H9 (cell line): Measurements from ENCODE around the gene CD180. TPM values are rescaled to one million over a fixed set of nuclear protein-coding genes. Genes with fewer than 3 reads are reported as not detected.
A peak's percentile ranks its signal among the peaks of the same experiment; 100 is the strongest.

Source experiments
- DNase-seq: peaks from one replicate; pipeline ENCODE4 v3.0.0-alpha.2; 2017
- H2AFZ ChIP-seq: one replicate; pipeline ENCODE4 v1.6.1; 2013; ENCODE audit warnings: mild to moderate bottlenecking, low read length, control low read depth, moderate library complexity
- H2AK5ac ChIP-seq: 2 replicates; pipeline ENCODE4 v1.6.1; 2013; ENCODE audit warnings: low read length, control low read depth, mixed read lengths; ENCODE audit not compliant: insufficient read length
- H2BK120ac ChIP-seq: one replicate; pipeline ENCODE4 v1.6.1; 2013; ENCODE audit warnings: low read depth, mild to moderate bottlenecking, low read length, control low read depth, inconsistent platforms; ENCODE audit not compliant: poor library complexity, severe bottlenecking
- H2BK12ac ChIP-seq: 2 replicates; pipeline ENCODE4 v1.6.1; 2013; ENCODE audit warnings: low read length, control low read depth, mixed read lengths, low read depth; ENCODE audit not compliant: insufficient read length
- H2BK15ac ChIP-seq: 2 replicates; pipeline ENCODE4 v1.6.1; 2013; ENCODE audit warnings: low read depth, low read length, control low read depth
- H2BK20ac ChIP-seq: one replicate; pipeline ENCODE4 v1.6.1; 2013; ENCODE audit warnings: low read depth, mild to moderate bottlenecking, low read length, control low read depth, inconsistent platforms; ENCODE audit not compliant: poor library complexity, severe bottlenecking
- H2BK5ac ChIP-seq: 2 replicates; pipeline ENCODE4 v1.6.1; 2013; ENCODE audit warnings: low read length, control low read depth, mixed read lengths; ENCODE audit not compliant: insufficient read length
- H3K14ac ChIP-seq: 2 replicates; pipeline ENCODE4 v1.6.1; 2013; ENCODE audit warnings: low read length, control low read depth; ENCODE audit not compliant: insufficient read depth
- H3K18ac ChIP-seq: 2 replicates; pipeline ENCODE4 v1.6.1; 2013; ENCODE audit warnings: low read depth, mild to moderate bottlenecking, mixed read lengths, low read length, control low read depth; ENCODE audit not compliant: insufficient read length
- H3K23ac ChIP-seq: 2 replicates; pipeline ENCODE4 v1.6.1; 2013; ENCODE audit warnings: low read length, control low read depth, mixed read lengths, low read depth; ENCODE audit not compliant: insufficient read length
- H3K23me2 ChIP-seq: 2 replicates; pipeline ENCODE4 v1.6.1; 2013; ENCODE audit warnings: low read depth, mild to moderate bottlenecking, mixed read lengths, low read length, control low read depth; ENCODE audit not compliant: insufficient read length, poor library complexity, severe bottlenecking
- H3K27ac ChIP-seq: 2 replicates; pipeline ENCODE4 v1.5.1; 2013; ENCODE audit warnings: low read length, control low read depth, mixed read lengths, low read depth; ENCODE audit not compliant: insufficient read length
- H3K27me3 ChIP-seq: 2 replicates; pipeline ENCODE4 v1.6.1; 2013; ENCODE audit warnings: low read length, control low read depth, inconsistent platforms; ENCODE audit not compliant: insufficient read depth
- H3K4ac ChIP-seq: 2 replicates; pipeline ENCODE4 v1.6.1; 2013; ENCODE audit warnings: low read depth, mild to moderate bottlenecking, control low read depth, inconsistent platforms, low read length, moderate library complexity
- H3K4me1 ChIP-seq: 2 replicates; pipeline ENCODE4 v1.6.1; 2013; ENCODE audit warnings: low read length, control low read depth, inconsistent platforms; ENCODE audit not compliant: insufficient read depth
- H3K4me2 ChIP-seq: 2 replicates; pipeline ENCODE4 v1.6.1; 2013; ENCODE audit warnings: low read length, control low read depth, mixed read lengths; ENCODE audit not compliant: insufficient read length, insufficient read depth
- H3K56ac ChIP-seq: 2 replicates; pipeline ENCODE4 v1.6.1; 2013; ENCODE audit warnings: low read depth, mild to moderate bottlenecking, mixed read lengths, low read length, control low read depth; ENCODE audit not compliant: insufficient read length
- H3K79me1 ChIP-seq: 2 replicates; pipeline ENCODE4 v1.6.1; 2013; ENCODE audit warnings: low read depth, mild to moderate bottlenecking, moderate library complexity, low read length, control low read depth, inconsistent platforms; ENCODE audit not compliant: insufficient read depth, poor library complexity, severe bottlenecking
- H3K79me2 ChIP-seq: 2 replicates; pipeline ENCODE4 v1.6.1; 2013; ENCODE audit warnings: low read length, control low read depth, inconsistent platforms; ENCODE audit not compliant: insufficient read depth
- H3K9ac ChIP-seq: 2 replicates; pipeline ENCODE4 v1.6.1; 2013; ENCODE audit warnings: low read length, control low read depth, mixed read lengths; ENCODE audit not compliant: insufficient read length; ENCODE audit errors: extremely low read depth
- H3K9me3 ChIP-seq: one replicate; pipeline ENCODE4 v1.6.1; 2013; ENCODE audit warnings: low read depth, low read length, inconsistent platforms; ENCODE audit not compliant: control insufficient read depth
- H3T11ph ChIP-seq: one replicate; pipeline ENCODE4 v1.6.1; 2013; ENCODE audit warnings: mild to moderate bottlenecking, low read length, control low read depth, inconsistent platforms
- H4K20me1 ChIP-seq: one replicate; pipeline ENCODE4 v1.6.1; 2013; ENCODE audit not compliant: control insufficient read depth, insufficient read length, insufficient read depth
- H4K5ac ChIP-seq: 2 replicates; pipeline ENCODE4 v1.6.1; 2013; ENCODE audit warnings: low read depth, mild to moderate bottlenecking, mixed read lengths, low read length, control low read depth; ENCODE audit not compliant: insufficient read length
- H4K8ac ChIP-seq: replicated peaks from 2 replicates; pipeline ENCODE4 v1.6.1; 2013; ENCODE audit warnings: low read length, control low read depth, mixed read lengths, low read depth; ENCODE audit not compliant: insufficient read length
- H4K91ac ChIP-seq: 2 replicates; pipeline ENCODE4 v1.6.1; 2013; ENCODE audit warnings: low read depth, mild to moderate bottlenecking, moderate library complexity, mixed read lengths, low read length, control low read depth; ENCODE audit not compliant: insufficient read length
- H3K27ac Mint-ChIP-seq, 3 experiments: 2 replicates in 2 of 3; 3 replicates in 1 of 3; pipeline ENCODE4 v1.8.0; 2020 to 2021; ENCODE audit warnings: mixed read lengths in 3 of 3, mild to moderate bottlenecking in 1 of 3, moderate library complexity in 1 of 3
- H3K27me3 Mint-ChIP-seq: 2 replicates; pipeline ENCODE4 v1.8.0; 2021; ENCODE audit warnings: low read depth, mild to moderate bottlenecking, moderate library complexity, mixed read lengths
- H3K36me3 Mint-ChIP-seq, 3 experiments: 2 replicates in 2 of 3; 3 replicates in 1 of 3; pipeline ENCODE4 v1.8.0; 2020 to 2021; ENCODE audit warnings: low read depth in 3 of 3, mixed read lengths in 3 of 3; ENCODE audit not compliant: insufficient read depth in 1 of 3
- H3K4me1 Mint-ChIP-seq, 2 experiments: 2 replicates each; pipeline ENCODE4 v1.8.0; 2020; ENCODE audit warnings: mixed read lengths in 2 of 2
- H3K4me3 Mint-ChIP-seq, 2 experiments: 2 replicates in 1 of 2; 3 replicates in 1 of 2; pipeline ENCODE4 v1.8.0; 2020 to 2021; ENCODE audit warnings: mild to moderate bottlenecking in 2 of 2, mixed read lengths in 2 of 2, moderate library complexity in 1 of 2
- H3K9me3 Mint-ChIP-seq, 2 experiments: 2 replicates in 1 of 2; 3 replicates in 1 of 2; pipeline ENCODE4 v1.8.0; 2020; ENCODE audit warnings: mild to moderate bottlenecking in 2 of 2, mixed read lengths in 2 of 2, moderate library complexity in 1 of 2
- CTCF ChIP-seq: fragments of 200-600 bp; sonication (generic); conservative IDR thresholded peaks from 3 replicates; pipeline ENCODE4 v1.8.0; 2021; ENCODE audit warnings: antibody characterized with exemption, mild to moderate bottlenecking
- WGBS: extraction: QIAGEN DNeasy Blood & Tissue Kit; methylation state at CpG from one replicate; pipeline ENCODE4 v1.1.7; 2013; ENCODE audit warnings: missing lambda C conversion rate, low lambda C conversion rate, mixed read lengths; ENCODE audit not compliant: insufficient read length; ENCODE audit errors: extremely low coverage; 5-methylcytosine and 5-hydroxymethylcytosine counted together
- total RNA-seq: library from RNA; stranded (reverse); gene quantifications from 2 replicates; pipeline ENCODE4 v1.2.1, GENCODE V29; 2021

Gene CD180
- total RNA-seq, 1 experiment from 2014 or later = not detected

- DNase-seq = peak; percentile 69
- Histone ChIP-seq H3K23ac (no peak overlapping the region), H2AK5ac (no peak overlapping the region), H2BK12ac (no peak overlapping the region), H3K9me3 (no peaks in the 10 kb centered on the region), H3K4me1 (no peaks in the 10 kb centered on the region; the same call in 1 of the 2 replicates), H4K91ac (no peak overlapping the region), H4K20me1 (no peaks in the 10 kb centered on the region), H3K23me2 (no peaks in the 10 kb centered on the region), H3K14ac (no peak overlapping the region), H3K9ac (no peak overlapping the region), H4K8ac (no peak overlapping the region), H3T11ph (no peak overlapping the region), H2BK15ac (no peak overlapping the region), H3K27me3 (no peaks in the 10 kb centered on the region), H2BK5ac (no peak overlapping the region), H3K4ac (no peak overlapping the region), H3K4me2 (peak overlapping the region; percentile 2), H3K79me1 (no peaks in the 10 kb centered on the region), H2BK120ac (no peak overlapping the region), H3K27ac (no peak overlapping the region), H2AFZ (no peak overlapping the region), H4K5ac (no peak overlapping the region), H2BK20ac (no peak overlapping the region), H3K56ac (no peak overlapping the region), H3K18ac (no peak overlapping the region), H3K79me2 (no peaks in the 10 kb centered on the region)
- Mint-ChIP-seq H3K4me3 (0 out of 5 replicates have a peak overlapping the region, but pooled peaks of 1 of the 2 experiments have one; percentile 17), H3K4me1 (peaks cover 23 to 25% of the 10 kb centered on the region in 2 experiments), H3K36me3 (peaks cover 0 to 7% (median 2%) of the 10 kb centered on the region in 3 experiments; a peak in 4 of 7 replicates), H3K9me3 (peaks cover 2 to 4% of the 10 kb centered on the region in 2 experiments; a peak in 4 of 5 replicates), H3K27me3 (peaks cover 11% of the 10 kb centered on the region), H3K27ac (peak overlapping the region in 1 of 3 experiments; percentile 75; a peak in 1 of 7 replicates)
- WGBS = no CpG with 5 or more reads among the region's 6 CpGs
- TF ChIP-seq CTCF = no peak
Observed at GRCh38 chr5:67182301-67182790, 14.3 kb downstream of the CD180 start.
